HG03280 (cell line): ENCODE results near the gene SON.
"Not testable (repeated sequence)": the region's sequence is repeated elsewhere in the genome, so short reads cannot be mapped to it uniquely, and the experiment has no call there.

Experiments
- ATAC-seq: cut with Tn5 transposase; IDR thresholded peaks from one replicate; pipeline ENCODE4 v1.9.1; 2021; ENCODE audit warnings: mild to moderate bottlenecking, moderate library complexity; ENCODE audit not compliant: unreplicated experiment

SON gene

GRCh38 chr21:33542640-33543504, at the start of gene SON:
Gene SON, plus strand, starts transcription at chr21:33543038. Its CDS starts 55 bp downstream, at chr21:33543093.
- ATAC-seq, result peak; percentile 93

GRCh38 chr21:33493756-33494155, 49.1 kb upstream of the SON start:
- no peak for ATAC-seq

- no peak for ATAC-seq
Measured at GRCh38 chr21:33495743-33496142, 47.1 kb upstream of the SON start.

GRCh38 chr21:33496345-33496744, 46.5 kb upstream of the SON start:
- ATAC-seq, result no peak

- no peak for ATAC-seq
Measured at GRCh38 chr21:33505833-33506232, 37.0 kb upstream of the SON start.

- not testable (repeated sequence) for ATAC-seq
Measured at GRCh38 chr21:33507003-33507402, 35.8 kb upstream of the SON start.

- ATAC-seq, result no peak
Measured at GRCh38 chr21:33510826-33511225, 32.0 kb upstream of the SON start.

- ATAC-seq, result no peak
Measured at GRCh38 chr21:33511639-33512038, 31.2 kb upstream of the SON start.

GRCh38 chr21:33512481-33512880, 30.4 kb upstream of the SON start:
- no peak for ATAC-seq

- no peak for ATAC-seq
Measured at GRCh38 chr21:33514229-33514628, 28.6 kb upstream of the SON start.

GRCh38 chr21:33518899-33519298, 23.9 kb upstream of the SON start:
- ATAC-seq, result no peak

- no peak for ATAC-seq
Measured at GRCh38 chr21:33522297-33522952, 20.4 kb upstream of the SON start.

- no peak for ATAC-seq
Measured at GRCh38 chr21:33522953-33523349, 19.9 kb upstream of the SON start.

- no peak for ATAC-seq
Measured at GRCh38 chr21:33531007-33531406, 11.8 kb upstream of the SON start.

- no peak for ATAC-seq
Measured at GRCh38 chr21:33537212-33537611, 5.6 kb upstream of the SON start.

GRCh38 chr21:33539616-33540015, 3.2 kb upstream of the SON start:
- no peak for ATAC-seq

GRCh38 chr21:33540711-33541104, 2.1 kb upstream of the SON start:
- no peak for ATAC-seq

- ATAC-seq, result no peak
Measured at GRCh38 chr21:33541105-33541711, 1.6 kb upstream of the SON start.

- ATAC-seq, result peak; percentile 54
Measured at GRCh38 chr21:33541756-33542639, 840 bp upstream of the SON start, which contains the start of gene GART. Gene GART, minus strand, starts transcription at chr21:33542117. Its CDS starts 2,802 bp downstream, at chr21:33539315.

GRCh38 chr21:33543505-33544129, 779 bp downstream of the SON start:
- ATAC-seq, result peak; percentile 17
